GDM1 (cell line): ENCODE measurements around the gene GPRIN2.
"Not testable (repeated sequence)": the region's sequence is repeated elsewhere in the genome, so short reads cannot be mapped to it uniquely, and the experiment has no call there.

Source experiments
- DNase-seq: peaks from one replicate; lab custom pipeline; 2025; lab: John Stamatoyannopoulos, UW

The GPRIN2 gene

DNA sequence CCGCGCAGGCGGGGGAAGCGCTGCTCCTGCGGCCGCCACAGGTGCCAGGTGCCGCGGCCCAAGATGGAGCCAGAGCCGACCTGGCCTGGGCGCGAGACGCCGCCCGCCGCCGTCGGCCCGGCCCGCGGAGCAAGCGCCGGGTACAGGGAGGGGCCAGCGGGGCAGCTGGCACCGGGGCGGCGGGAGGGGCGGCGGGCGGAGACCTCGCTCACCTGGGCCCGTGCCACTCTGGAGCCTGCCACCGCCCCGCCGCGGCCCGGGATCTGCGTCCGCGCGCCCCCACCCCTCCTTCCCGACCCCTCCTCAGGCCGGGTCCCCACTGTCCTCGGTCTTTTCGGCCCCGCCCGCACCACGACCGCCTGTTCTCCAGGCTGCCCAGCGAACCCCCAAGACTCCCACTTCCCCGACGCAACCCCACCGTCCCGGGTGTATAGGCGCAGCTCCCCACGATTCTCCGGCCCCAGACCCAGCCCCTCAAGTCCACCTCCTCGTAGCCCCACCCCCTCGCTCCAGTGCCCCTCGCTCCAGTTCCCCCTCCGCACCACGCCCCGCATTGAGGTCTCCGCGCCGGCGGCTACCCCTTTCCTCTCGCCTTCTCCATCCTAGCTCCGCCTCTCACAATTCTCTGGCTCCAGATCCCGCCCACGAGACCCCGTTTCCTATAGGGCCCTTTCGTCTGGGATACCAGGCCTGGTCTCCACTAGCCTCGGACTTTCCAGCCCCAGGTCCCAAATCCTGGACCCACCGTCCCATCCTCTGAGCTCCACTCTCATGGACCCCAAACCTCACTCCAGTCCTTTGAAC is at the start of gene GPRIN2:
TSS of gene GPRIN2 (minus strand) at position 144 of the 804 bp plus-strand sequence. CDS start 5,922 bp downstream, outside the sequence.
- no peak for DNase-seq

DNA sequence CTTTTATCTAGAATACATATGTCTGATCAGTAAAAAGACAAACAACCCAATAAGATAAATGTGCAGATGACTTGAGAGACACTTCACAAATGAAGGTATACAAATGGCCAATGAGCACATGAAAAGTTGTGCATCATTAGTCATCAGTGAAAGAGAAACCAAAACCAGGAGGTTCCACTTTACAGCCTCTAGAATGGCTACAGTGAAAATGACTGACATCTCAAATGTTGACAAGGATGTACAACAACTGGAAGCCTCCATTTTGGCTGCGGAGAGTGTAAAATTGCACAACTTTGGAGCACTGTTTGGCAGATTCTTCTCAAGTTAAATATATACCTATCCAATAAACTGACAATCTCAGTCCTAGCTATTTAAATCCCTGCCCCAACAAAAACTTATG is 44.1 kb upstream of the GPRIN2 start:
- not testable (repeated sequence) for DNase-seq

- DNase-seq, result not testable (repeated sequence)
Observed at GRCh38 chr10:46597616-46598246, 41.3 kb upstream of the GPRIN2 start.

DNA sequence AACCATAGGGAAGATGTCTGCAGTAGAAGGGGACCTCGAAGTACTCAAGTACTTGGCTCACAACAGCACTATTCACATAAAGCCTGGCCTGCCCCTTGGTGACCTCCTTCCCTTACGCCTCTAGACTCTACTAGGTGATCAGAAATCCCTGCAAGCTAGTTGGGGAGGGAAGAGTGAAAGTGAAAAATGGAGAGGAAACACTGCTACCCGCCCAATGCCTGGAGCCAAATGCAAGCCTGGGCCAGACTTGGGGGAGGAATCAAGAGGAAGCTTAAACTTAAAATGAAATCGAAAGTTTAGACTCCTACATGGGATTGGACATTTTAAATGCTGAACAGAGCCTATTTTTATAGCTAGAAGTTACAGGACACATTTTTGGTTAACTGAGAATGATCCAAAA is 40.1 kb upstream of the GPRIN2 start:
- not testable (repeated sequence) for DNase-seq

- DNase-seq, result not testable (repeated sequence)
Observed at GRCh38 chr10:46594453-46595063, 38.1 kb upstream of the GPRIN2 start.

DNA sequence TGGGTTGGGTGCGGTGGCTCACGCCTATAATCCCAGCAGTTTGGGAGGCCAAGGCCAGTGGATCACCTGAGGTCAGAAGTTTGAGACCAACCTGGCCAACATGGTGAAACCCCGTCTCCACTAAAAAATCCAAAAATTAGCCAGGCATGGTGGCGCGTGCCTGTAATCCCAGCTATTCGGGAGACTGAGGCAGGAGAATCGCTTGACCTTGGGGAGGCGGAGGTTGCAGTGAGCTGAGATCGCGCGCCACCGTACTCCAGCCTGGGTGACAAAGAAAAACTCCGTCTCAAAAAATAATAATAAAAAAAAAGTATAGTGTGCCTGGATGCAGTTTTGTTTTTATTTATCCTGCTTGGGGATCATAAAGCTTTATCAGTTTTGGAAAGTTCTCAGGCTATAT is 36.8 kb upstream of the GPRIN2 start:
- not testable (repeated sequence) for DNase-seq

DNA sequence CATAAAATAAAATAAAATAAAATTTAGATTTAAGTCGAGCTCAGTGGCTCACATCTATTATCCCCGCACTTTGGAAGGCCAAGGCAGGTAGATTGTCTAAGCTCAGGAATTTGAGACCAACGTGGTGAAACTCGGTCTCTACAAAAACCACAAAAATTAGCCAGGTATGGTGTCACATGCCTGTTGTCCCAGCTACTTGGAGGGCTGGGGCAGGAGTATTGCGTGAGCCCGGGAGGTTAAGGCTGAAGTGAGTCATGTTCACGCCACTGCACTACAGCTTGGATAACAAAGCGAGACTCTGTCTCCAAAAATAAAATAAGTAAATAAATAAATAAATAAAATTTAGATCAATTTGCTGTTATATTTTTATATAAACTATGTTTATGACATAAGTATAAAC is 34.6 kb upstream of the GPRIN2 start:
- DNase-seq, result not testable (repeated sequence)

- not testable (repeated sequence) for DNase-seq
Observed at GRCh38 chr10:46589589-46589988, 33.1 kb upstream of the GPRIN2 start.

DNA sequence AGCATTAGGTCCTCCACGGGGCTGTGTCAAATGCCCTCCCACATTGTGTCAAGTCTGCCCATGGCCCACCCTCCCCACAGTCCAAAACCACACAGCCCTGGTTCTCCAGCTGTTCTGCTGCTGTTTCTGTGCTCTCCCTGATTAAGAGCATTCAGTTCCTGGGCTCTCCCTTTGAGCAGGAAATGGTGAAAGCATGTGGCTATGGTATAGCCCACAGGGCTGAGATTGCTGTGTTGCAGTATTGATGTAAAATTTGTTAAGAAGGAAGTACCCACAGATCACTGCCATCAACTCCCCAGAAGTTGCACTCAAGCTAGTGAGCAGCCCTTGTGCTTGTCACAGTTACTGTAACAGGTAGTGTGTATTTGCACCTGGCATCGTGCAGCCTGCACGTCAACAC is 31.8 kb upstream of the GPRIN2 start:
- not testable (repeated sequence) for DNase-seq

DNA sequence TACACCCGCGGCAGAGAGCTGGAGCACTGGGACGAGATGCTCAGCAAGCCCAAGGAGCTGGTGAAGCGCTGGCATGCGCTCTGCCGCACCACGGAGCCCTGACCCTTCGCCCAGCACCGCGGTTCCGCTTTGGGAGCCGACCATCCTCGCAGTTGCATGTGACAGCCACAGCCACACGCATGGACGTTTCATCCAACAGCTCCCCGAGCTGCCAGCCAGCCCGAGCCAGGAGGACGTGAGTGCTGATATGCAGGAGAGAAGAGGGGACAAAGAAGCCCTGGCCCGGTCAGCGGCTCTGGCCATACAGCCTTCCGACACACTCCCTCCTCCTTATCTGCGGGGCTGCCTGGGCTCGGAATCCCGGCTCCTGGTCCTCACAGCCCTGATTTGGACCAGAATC is 31.1 kb upstream of the GPRIN2 start:
- not testable (repeated sequence) for DNase-seq

GRCh38 chr10:46585246-46585645 is 28.8 kb upstream of the GPRIN2 start:
- not testable (repeated sequence) for DNase-seq

- not testable (repeated sequence) for DNase-seq
Observed at GRCh38 chr10:46584196-46584595, 27.7 kb upstream of the GPRIN2 start.

DNA sequence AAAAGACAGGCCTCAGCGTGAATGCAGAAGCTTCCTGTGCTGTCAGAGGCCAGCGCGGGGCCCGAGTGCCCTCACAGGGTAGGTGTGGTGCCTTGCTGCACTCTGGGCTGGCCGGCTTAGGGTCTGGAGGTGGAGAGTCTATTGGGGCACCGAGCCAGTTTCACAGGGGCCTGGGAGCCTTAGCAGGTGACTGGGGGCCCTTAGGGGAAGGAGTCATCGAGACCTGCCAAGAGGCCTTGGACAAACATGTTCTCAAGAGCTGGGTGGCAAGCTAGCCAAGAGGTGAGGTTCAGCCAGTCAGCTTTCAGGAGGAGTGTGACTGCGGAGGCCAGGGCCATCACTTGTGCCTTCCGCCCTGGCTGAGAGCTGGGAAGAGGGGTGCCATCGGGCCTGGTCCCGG is 26.1 kb upstream of the GPRIN2 start:
- not testable (repeated sequence) for DNase-seq

GRCh38 chr10:46581997-46582396 is 25.5 kb upstream of the GPRIN2 start:
- not testable (repeated sequence) for DNase-seq

DNA sequence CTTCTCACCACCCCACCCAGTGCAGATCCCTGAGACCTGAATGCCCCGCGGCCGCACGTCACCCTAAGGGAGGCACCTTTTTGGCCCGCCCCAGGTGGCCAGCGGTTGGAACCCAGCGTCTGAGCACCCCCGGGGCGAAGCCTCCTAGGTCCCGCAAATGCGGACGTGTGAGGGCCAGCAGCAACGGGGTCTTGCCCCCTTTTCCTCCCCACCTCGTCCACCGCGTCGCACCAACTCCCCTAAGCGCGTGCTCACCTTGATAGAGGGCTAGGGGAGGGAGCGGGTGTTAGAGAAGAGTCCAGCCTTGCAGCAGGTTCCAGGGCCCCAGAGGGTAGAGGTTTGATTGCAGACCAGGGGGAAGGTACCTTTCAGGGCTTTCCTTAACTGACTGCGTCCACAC is 22.9 kb upstream of the GPRIN2 start:
- not testable (repeated sequence) for DNase-seq

- not testable (repeated sequence) for DNase-seq
Observed at GRCh38 chr10:46578474-46579178, 22.2 kb upstream of the GPRIN2 start, which contains the start of gene SYT15. TSS of gene SYT15 (plus strand) at chr10:46579128. CDS start at chr10:46579169, 41 bp downstream.

DNA sequence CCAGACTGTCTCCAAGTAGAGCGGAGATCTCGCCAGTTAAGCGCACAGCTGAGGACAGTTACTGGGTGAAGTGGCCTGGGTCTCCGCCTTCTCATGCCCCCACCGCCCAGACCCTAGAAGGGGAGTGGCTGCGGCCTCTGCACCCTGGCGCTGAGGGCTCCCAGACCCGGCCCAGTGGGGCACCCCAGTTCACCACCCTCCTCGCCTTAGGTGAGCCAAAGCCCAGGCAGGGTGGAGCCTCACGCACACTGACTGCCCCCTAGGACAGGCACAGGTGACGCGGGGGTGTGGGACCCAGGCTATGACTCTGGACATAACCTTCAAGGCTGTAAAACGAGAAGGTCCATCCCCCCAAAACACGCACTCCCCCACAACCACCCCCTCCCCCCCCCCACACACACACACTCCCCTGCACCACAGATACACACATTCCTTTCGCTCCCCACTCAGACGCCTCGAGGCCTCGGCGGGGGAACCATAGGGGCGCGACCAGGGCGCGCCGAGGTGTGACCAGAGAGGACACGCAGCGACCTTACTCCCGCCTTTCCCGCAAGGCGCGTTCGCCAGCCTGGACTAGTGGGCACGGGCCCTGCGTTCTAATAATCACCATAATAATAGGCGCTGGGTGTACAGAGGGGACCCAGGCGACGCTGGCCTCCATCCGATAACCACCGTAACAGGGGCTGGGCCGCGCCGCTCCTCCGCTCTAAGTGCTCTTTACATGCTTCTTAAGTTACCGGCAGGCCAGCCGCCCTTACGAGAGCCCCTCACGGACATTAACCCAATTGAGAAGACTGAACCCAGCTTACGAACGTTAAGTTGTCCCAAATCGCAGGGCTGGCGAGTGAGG is 21.4 kb upstream of the GPRIN2 start:
- not testable (repeated sequence) for DNase-seq

DNA sequence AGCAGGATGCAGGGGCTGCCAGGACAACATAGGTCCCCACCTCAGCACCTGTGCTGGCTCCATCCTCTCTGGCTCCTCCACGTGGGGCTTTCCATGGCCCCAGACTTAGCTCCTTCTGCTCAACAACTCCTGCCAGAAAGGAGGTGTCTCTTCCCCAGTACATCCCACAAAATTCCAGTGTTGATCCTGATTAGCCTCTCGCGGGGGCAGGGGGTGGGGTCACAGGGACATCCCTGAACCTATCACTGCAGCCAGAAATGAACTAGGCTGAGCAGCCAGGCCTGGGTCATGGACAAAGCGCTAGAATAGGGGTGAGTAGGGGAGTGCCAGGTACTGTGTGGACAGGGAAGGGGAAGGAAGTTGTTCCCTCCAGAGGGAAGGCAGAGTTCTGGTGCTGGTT is 17.4 kb upstream of the GPRIN2 start:
- not testable (repeated sequence) for DNase-seq

DNA sequence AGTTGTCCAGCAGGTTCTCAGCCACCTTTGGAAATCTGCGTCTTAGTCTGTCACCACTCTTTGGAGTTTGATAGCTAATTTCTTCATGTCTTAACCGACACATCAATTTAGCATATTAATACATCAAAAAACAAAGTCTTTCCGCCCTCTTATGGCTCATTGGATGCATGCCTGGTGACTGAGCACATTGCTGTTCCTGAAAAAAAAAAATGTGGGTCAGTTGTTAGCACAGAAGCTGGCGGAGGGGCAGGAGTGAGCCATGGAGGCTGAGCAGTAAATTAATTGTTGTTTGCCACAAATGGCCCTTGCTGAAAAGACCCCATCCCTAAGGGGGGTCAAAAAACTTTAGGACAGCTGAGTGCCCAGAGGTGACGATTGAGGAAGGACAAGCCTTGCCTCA is 16.9 kb upstream of the GPRIN2 start:
- DNase-seq, result not testable (repeated sequence)

- DNase-seq, result not testable (repeated sequence)
Observed at GRCh38 chr10:46572765-46573164, 16.3 kb upstream of the GPRIN2 start.

- DNase-seq, result not testable (repeated sequence)
Observed at GRCh38 chr10:46570655-46571054, 14.2 kb upstream of the GPRIN2 start.
